ENCODE measurements around the gene PRSS2. TPM values are rescaled to one million over a fixed set of nuclear protein-coding genes. Genes with fewer than 3 reads are reported as not detected.

Gene PRSS2
- 2.5 TPM in 1 of 2 replicates, not detected in the other for total RNA-seq (2011; cell fraction: chromatin; rRNA removed; ENCODE audit: low replicate concordance)
- 4.6 and 6.2 TPM in 2 replicates for total RNA-seq (2011; cell fraction: nucleolus; rRNA removed)
- total RNA-seq (2011; cell fraction: nucleoplasm; rRNA removed): 3.5 and 4.8 TPM in 2 replicates
- 1.1 and 1.7 TPM in 2 replicates for total RNA-seq (2014; rRNA removed)
- 2.4 and 2.5 TPM in 2 replicates for total RNA-seq (2014; rRNA removed; fragmentation: Illumina TruSeq; extraction: Trizol)
- total RNA-seq (2015; rRNA removed; fragmentation: Illumina TruSeq; extraction: Trizol): 1.3 and 2.4 TPM in 2 replicates
- 23.9 and 30.1 TPM in 2 replicates for total RNA-seq (2021)
- polyA plus RNA-seq (2011; rRNA removed): 3.8 and 6.4 TPM in 2 replicates
- polyA plus RNA-seq (2011; cell fraction: cytosol; rRNA removed): 9.3 and 14.7 TPM in 2 replicates
- 4.3 and 5.0 TPM in 2 replicates for polyA plus RNA-seq (2011; cell fraction: nucleus; rRNA removed)
- polyA plus RNA-seq (2012): 6.6 and 43.8 TPM in 2 replicates
- 4.7 and 6.2 TPM in 2 replicates for polyA plus RNA-seq (2014; fragmentation: Illumina TruSeq; extraction: Trizol)
- polyA plus RNA-seq (2014; fragmentation: Nextera tagmentation; extraction: Ambion mirVana): 10 to 100 TPM in 1 of 2 experiments, 1 to 10 TPM in 1; 9.5 to 16.4 TPM
- 1.4 and 1.6 TPM in 2 replicates for polyA plus RNA-seq (2014; rRNA removed)
- 2.8 and 3.7 TPM in 2 replicates for polyA minus RNA-seq (2011; rRNA and poly(A)+ RNA removed)
- 4.5 and 5.4 TPM in 2 replicates for polyA minus RNA-seq (2011; cell fraction: cytosol; rRNA and poly(A)+ RNA removed)
- 0.67 and 1.4 TPM in 2 replicates for polyA minus RNA-seq (2011; cell fraction: nucleus; rRNA and poly(A)+ RNA removed)
- not detected for Bru-seq, nascent RNA
- BruChase-seq, experiment 1, labeled RNA remaining after a 2-hour chase: percentile 17 among the genes with signal in this experiment
- BruChase-seq, experiment 2, labeled RNA remaining after a 6-hour chase: percentile 13 among the genes with signal in this experiment
- long read RNA-seq, experiment 1, partial matches to known transcripts: 0 of 2 reads
- long read RNA-seq, experiment 1, other reads (novel, unspliced or antisense): 0 of 2 reads
- long read RNA-seq, experiment 2, partial matches to known transcripts: 2 of 4 reads
- long read RNA-seq, experiment 2, other reads (novel, unspliced or antisense): 0 of 4 reads
- long read RNA-seq, experiment 3, partial matches to known transcripts: 0 of 1 reads
- long read RNA-seq, experiment 3, other reads (novel, unspliced or antisense): 0 of 1 reads

DNA sequence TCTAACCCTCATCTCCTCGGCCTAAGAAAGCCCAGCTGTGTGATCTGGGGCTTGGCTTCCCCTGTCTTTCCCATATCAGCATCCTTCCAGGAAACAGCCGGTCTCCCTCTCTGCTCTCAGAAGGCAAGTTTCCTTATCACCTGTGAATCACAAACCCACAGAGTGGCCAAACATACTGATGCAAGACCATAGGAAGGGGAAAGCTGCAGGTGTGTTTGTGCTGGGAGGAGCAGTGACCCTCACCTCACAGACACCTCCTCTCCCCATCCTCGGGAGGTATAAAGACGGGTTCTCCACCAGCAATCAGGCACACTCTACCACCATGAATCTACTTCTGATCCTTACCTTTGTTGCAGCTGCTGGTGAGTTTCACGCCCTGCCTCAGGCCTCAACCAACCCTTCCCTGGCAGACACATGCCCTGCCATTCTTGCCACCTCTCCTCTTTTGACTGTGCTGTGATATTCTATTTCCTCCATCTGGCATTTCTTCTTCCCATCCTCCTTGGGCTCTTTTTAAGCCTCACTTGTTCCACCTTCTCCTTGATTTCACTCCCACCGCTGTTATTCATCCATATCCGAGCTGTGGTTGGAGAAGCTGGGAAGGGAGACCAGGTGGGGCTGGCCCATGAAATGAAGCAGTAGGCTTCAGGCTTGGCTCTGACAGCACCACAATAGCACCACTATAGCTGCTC, at the start of gene PRSS2:
Gene PRSS2 (plus strand): TSS at position 310 of the 692 bp plus-strand sequence. CDS start 13 bp downstream, at position 323.
- ATAC-seq (no peak; the same call in 2 of the 3 replicates), FAIRE-seq (no peak), DNase-seq (ENCODE audit: extremely low read depth in 1 of 4, low spot score in 3 of 4) (no peak)
- ChIA-PET CTCF (ENCODE audit: low intra/inter-chr PET ratio) (interaction anchor here (0.9 kb wide), 1 partner anchor 13 kb away, joined by 9 read pairs; no protein-coding TSS in a partner anchor), POLR2A (interaction anchor here (1.0 to 1.1 kb wide), 2 partner anchors 9 to 11 kb away, joined by 3 to 4 read pairs; no protein-coding TSS in a partner anchor)
- peaks cover 0 to 31% of the 10 kb centered on the region in 2 experiments; a peak in 4 of 5 replicates for H3K27me3 ChIP-seq (ENCODE audit: control insufficient read depth in 2 of 2, insufficient read depth in 2 of 2, low read length in 2 of 2)
- H3K9ac ChIP-seq (ENCODE audit: insufficient read depth in 1 of 2, low read depth in 2 of 2, low read length in 2 of 2): no peak within 1 kb of the TSS
- no peaks in the 10 kb centered on the region for H3K9me3 ChIP-seq (replicated peaks; ENCODE audit: control insufficient read depth, insufficient read depth, low read depth, low read length)
- H2AFZ ChIP-seq (ENCODE audit: low read depth, low read length): no peak within 1 kb of the TSS
- 1% methylated on average over 7 of the region's 7 CpGs for WGBS (ENCODE audit: insufficient coverage, low coverage, missing lambda C conversion rate)
- H3K79me2 ChIP-seq (ENCODE audit: control insufficient read depth, insufficient read depth, low read length): no peaks in the 10 kb centered on the region
- no peaks in the 10 kb centered on the region for H3K9me1 ChIP-seq (ENCODE audit: control insufficient read depth, insufficient read depth, low read length)
- H3K27ac ChIP-seq (ENCODE audit: extremely low read depth, low read depth, low read length): no peak within 1 kb of the TSS
- no peaks in the 10 kb centered on the region for H3K4me1 ChIP-seq (replicated peaks in 1 of 2; ENCODE audit: control insufficient read depth in 2 of 2, insufficient read depth in 2 of 2, low read length in 2 of 2)
- in situ Hi-C loops (cut with MboI): no loop called here
- no peaks in the 10 kb centered on the region; the same call in 1 of the 2 replicates for H4K20me1 ChIP-seq (replicated peaks; ENCODE audit: control insufficient read depth, insufficient read depth, low read length)
- H3K4me3 ChIP-seq: no peak within 1 kb of the TSS
- intact Hi-C loops (cut with micrococcal nuclease): no loop called here
- no peak within 1 kb of the TSS for H3K4me2 ChIP-seq (ENCODE audit: insufficient read depth, low read length)
- H3K36me3 ChIP-seq (ENCODE audit: control insufficient read depth, insufficient read depth, low read length): no peaks in the 10 kb centered on the region
- no TSS peak for BruUV-seq (replicated peaks)
- TF ChIP-seq TBP (optimal IDR thresholded peaks at IDR 0.05; ENCODE audit: low read depth, low read length) (no peak), CEBPG (CRISPR knock-in tag; IDR thresholded peaks at IDR 0.05) (peak; percentile 69; the same call in 1 of the 2 replicates), CEBPG (tag; conservative IDR thresholded peaks at IDR 0.05 in 1 of 2, IDR thresholded peaks at IDR 0.05 in 1 of 2) (peak in 1 of 2 experiments; percentile 59; a peak in 1 of 4 replicates), TCF3 (CRISPR knock-in tag; IDR thresholded peaks at IDR 0.05) (peak; percentile 63; the same call in 1 of the 2 replicates), ZEB2 (IDR thresholded peaks at IDR 0.05) (no peak), MTF1 (CRISPR knock-in tag; IDR thresholded peaks at IDR 0.05; ENCODE audit: borderline replicate concordance) (no peak), CTBP1 (IDR thresholded peaks at IDR 0.05; ENCODE audit: borderline replicate concordance) (peak; percentile 37; the same call in 1 of the 2 replicates), ZNF324 (CRISPR knock-in tag; IDR thresholded peaks at IDR 0.05) (no peak), DMBX1 (CRISPR knock-in tag; IDR thresholded peaks at IDR 0.05; ENCODE audit: borderline replicate concordance) (peak; percentile 15; the same call in 1 of the 2 replicates), ZNF589 (CRISPR knock-in tag; IDR thresholded peaks at IDR 0.05; ENCODE audit: low read depth) (0 out of 2 replicates have a peak, but pooled peaks have one; percentile 39), TAF7 (tag; IDR thresholded peaks at IDR 0.05) (no peak), FOSL1 (tag; conservative IDR thresholded peaks at IDR 0.05) (peak; percentile 68), RFX1 (IDR thresholded peaks at IDR 0.05) (no peak), TAL1 (IDR thresholded peaks at IDR 0.05) (peak; percentile 32), LCOR (CRISPR knock-in tag; IDR thresholded peaks at IDR 0.05) (peak; percentile 78; the same call in 1 of the 2 replicates), CREB1 (IDR thresholded peaks at IDR 0.05) (no peak), CREB1 (CRISPR knock-in tag; IDR thresholded peaks at IDR 0.05) (peak; percentile 15; the same call in 1 of the 2 replicates), CBFA2T2 (conservative IDR thresholded peaks at IDR 0.05) (peak; percentile 62), TRIM24 (IDR thresholded peaks at IDR 0.05) (peak in 1 of 2 experiments; percentile 42; a peak in 1 of 4 replicates), DIDO1 (tag; IDR thresholded peaks at IDR 0.05; ENCODE audit: low read depth) (0 out of 2 replicates have a peak, but pooled peaks have one; percentile 17), CBFA2T3 (IDR thresholded peaks at IDR 0.05) (peak; percentile 50; the same call in 1 of the 2 replicates)

Measured in K562 (cell line).